Central memory CD8-positive, alpha-beta T cell (primary cell): ENCODE data around the gene ANKRD28.
"Not testable (repeated sequence)": the region's sequence is repeated elsewhere in the genome, so short reads cannot be mapped to it uniquely, and the experiment has no call there.

Experiments
- ATAC-seq: fragments of 150-1000 bp; cut with Tn5 transposase; replicated peaks from 2 replicates; pipeline ENCODE4 v1.10.0; 2022; ENCODE audit warnings: mild to moderate bottlenecking, moderate FRiP score, moderate number of reproducible peaks; ENCODE audit not compliant: poor library complexity, severe bottlenecking; ENCODE audit errors: extremely low read depth
- DNase-seq, 2 donors: peaks; one replicate each; pipeline ENCODE4 v3.0.0; 2021; ENCODE audit warnings: low spot score in 2 of 2
- H3K27ac Mint-ChIP-seq: one replicate; pipeline ENCODE4 v1.8.0; 2022; ENCODE audit warnings: low read depth, mild to moderate bottlenecking, moderate library complexity, mixed read lengths
- H3K27me3 Mint-ChIP-seq: one replicate; pipeline ENCODE4 v1.8.0; 2022; ENCODE audit warnings: mixed read lengths
- H3K36me3 Mint-ChIP-seq: one replicate; pipeline ENCODE4 v1.8.0; 2022; ENCODE audit warnings: mild to moderate bottlenecking, moderate library complexity, mixed read lengths; ENCODE audit not compliant: insufficient read depth
- H3K4me1 Mint-ChIP-seq: one replicate; pipeline ENCODE4 v1.8.0; 2022; ENCODE audit warnings: mixed read lengths
- H3K4me3 Mint-ChIP-seq: one replicate; pipeline ENCODE4 v1.8.0; 2022; ENCODE audit warnings: mild to moderate bottlenecking, moderate library complexity, mixed read lengths
- H3K9me3 Mint-ChIP-seq: one replicate; pipeline ENCODE4 v1.8.0; 2022; ENCODE audit warnings: mixed read lengths

ANKRD28 gene

DNA sequence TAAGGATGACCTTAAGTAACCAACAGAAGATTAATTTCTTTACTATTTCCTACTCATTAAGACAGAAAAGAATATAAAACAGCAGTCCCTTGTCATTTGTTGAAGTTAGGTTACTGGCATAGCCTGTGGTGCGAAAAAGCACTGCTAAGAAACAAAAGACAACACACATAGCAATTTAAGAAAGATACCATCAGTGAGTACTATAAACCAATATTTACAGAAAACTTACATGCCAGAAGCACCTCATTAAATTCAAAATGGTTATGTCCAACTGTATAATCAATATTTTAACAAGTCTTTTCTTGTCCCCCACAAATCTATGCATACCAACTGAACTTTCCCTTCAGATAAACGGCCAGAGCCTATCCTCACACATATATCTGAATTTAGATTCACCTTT is 42.0 kb downstream of the ANKRD28 start:
- no peak overlapping the region for H3K4me3 Mint-ChIP-seq

GRCh38 chr3:15755181-15755580 is 42.6 kb downstream of the ANKRD28 start:
- DNase-seq = no peak
- Mint-ChIP-seq H3K4me3 (no peak overlapping the region), H3K4me1 (peaks cover 7% of the 10 kb centered on the region), H3K9me3 (no peaks in the 10 kb centered on the region), H3K27ac (no peak overlapping the region), H3K36me3 (peaks cover 3% of the 10 kb centered on the region), H3K27me3 (no peaks in the 10 kb centered on the region)
- no peak for ATAC-seq

More for the DNA sequence above, 42.0 kb downstream of the ANKRD28 start:
- no peak for ATAC-seq
- Mint-ChIP-seq H3K27me3 (no peaks in the 10 kb centered on the region), H3K36me3 (peaks cover 3% of the 10 kb centered on the region), H3K9me3 (no peaks in the 10 kb centered on the region), H3K27ac (no peak overlapping the region), H3K4me1 (peaks cover 7% of the 10 kb centered on the region)
- no peak for DNase-seq

- ATAC-seq = no peak
- no peak overlapping the region for H3K27ac Mint-ChIP-seq
- peaks cover 8% of the 10 kb centered on the region for H3K36me3 Mint-ChIP-seq
- H3K4me1 Mint-ChIP-seq = peaks cover 7% of the 10 kb centered on the region
- no peak overlapping the region for H3K4me3 Mint-ChIP-seq
- no peaks in the 10 kb centered on the region for H3K9me3 Mint-ChIP-seq
- no peak for DNase-seq
- H3K27me3 Mint-ChIP-seq = no peaks in the 10 kb centered on the region
These were observed 43.7 kb downstream of the ANKRD28 start for GRCh38 chr3:15754047-15754446.

GRCh38 chr3:15753056-15753710 is 44.6 kb downstream of the ANKRD28 start:
- no peak for DNase-seq
- Mint-ChIP-seq H3K27ac (no peak overlapping the region), H3K27me3 (no peaks in the 10 kb centered on the region), H3K36me3 (peaks cover 7% of the 10 kb centered on the region), H3K4me3 (no peak overlapping the region), H3K4me1 (peaks cover 2% of the 10 kb centered on the region), H3K9me3 (no peaks in the 10 kb centered on the region)
- no peak for ATAC-seq

GRCh38 chr3:15750879-15751278 is 46.9 kb downstream of the ANKRD28 start:
- Mint-ChIP-seq H3K27me3 (no peaks in the 10 kb centered on the region), H3K27ac (no peak overlapping the region), H3K4me1 (peaks cover 7% of the 10 kb centered on the region), H3K36me3 (peaks cover 7% of the 10 kb centered on the region), H3K4me3 (no peak overlapping the region), H3K9me3 (no peaks in the 10 kb centered on the region)
- no peak for ATAC-seq
- DNase-seq = no peak

DNA sequence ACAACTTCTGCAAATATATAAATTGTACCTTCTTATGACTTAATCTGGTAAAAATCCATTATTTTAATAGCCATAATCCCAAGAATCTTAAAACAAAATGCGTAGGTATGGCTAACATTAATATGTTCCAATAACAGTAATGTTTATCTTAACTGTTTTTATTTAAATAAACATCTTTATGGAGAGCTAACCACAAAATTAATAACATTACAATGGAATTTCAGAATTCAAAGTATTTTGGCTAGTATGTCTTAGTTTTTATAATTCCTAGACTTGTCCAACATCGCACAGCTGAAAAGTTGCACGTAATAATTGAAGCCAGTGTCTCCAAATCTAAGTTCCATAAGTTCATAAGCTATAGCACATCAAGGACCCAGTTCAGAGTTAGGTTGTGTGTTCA is 47.6 kb downstream of the ANKRD28 start:
- ATAC-seq (no peak), DNase-seq (no peak)
- Mint-ChIP-seq H3K4me1 (peaks cover 7% of the 10 kb centered on the region), H3K36me3 (peaks cover 8% of the 10 kb centered on the region), H3K4me3 (no peak overlapping the region), H3K27ac (no peak overlapping the region), H3K27me3 (no peaks in the 10 kb centered on the region), H3K9me3 (no peaks in the 10 kb centered on the region)

DNA sequence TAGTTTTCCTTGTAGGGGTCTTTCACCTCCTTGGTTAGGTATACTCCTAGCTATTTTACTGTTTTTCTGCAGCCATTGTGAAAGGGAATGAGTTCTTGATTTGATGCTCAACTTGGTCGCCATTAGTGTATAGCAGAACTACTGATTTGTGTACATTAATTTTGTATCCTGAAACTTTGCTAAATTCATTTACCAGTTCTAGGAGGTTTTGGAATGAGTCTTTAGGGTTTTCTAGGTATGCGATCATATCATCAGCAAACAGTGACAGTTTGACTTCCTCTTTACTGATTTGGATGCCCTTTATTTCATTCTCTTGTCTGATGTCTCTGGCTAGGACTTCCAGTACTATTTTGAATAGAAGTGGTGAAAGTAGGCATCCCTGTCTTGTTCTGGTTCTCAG is 51.9 kb downstream of the ANKRD28 start:
- H3K4me3 Mint-ChIP-seq, H3K9me3 Mint-ChIP-seq, H3K4me1 Mint-ChIP-seq, H3K27me3 Mint-ChIP-seq, H3K36me3 Mint-ChIP-seq, DNase-seq, ATAC-seq, H3K27ac Mint-ChIP-seq: not testable (repeated sequence)

DNA sequence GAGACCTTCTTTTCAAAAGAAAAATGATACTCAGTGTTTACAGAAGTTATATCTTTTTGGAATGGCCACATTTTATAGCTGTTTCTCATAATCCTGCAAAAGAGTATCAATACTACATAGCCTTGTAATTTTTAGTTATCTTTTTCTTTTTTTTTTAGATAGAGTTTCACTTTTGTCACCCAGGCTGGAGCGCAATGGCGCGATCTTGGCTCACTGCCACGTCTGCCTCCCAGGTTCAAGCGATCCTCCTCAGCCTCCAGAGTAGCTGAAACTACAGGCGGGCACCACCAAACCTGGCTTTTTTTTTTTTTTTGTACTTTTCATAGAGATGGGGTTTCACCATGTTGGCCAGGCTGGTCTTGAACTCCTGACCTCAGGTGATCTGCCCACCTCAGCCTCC is 53.6 kb downstream of the ANKRD28 start:
- Mint-ChIP-seq H3K27ac (no peak overlapping the region), H3K4me1 (peaks cover 7% of the 10 kb centered on the region), H3K4me3 (no peak overlapping the region), H3K9me3 (no peaks in the 10 kb centered on the region), H3K36me3 (peaks cover 4% of the 10 kb centered on the region), H3K27me3 (no peaks in the 10 kb centered on the region)
- no peak for ATAC-seq
- DNase-seq = no peak

DNA sequence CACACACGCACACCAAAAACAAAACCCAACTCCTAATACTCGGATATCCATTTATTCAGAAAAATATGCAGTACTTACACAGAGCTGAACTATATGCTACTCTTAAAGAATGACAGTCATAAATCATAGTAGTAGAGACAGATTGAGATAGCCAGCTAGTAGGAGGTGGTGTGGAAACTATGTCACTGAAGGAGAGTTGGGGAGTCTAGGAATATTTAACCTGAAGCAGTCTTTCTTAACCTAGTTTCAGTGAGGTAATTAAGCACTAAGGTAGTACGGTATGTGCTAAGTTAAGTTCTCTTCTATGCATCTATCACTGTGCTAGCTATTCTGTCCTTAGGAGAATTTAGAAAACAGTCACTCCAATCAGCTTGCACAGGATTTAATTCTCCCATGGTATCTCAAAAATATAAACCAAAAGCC is 54.2 kb downstream of the ANKRD28 start:
- Mint-ChIP-seq H3K27me3 (no peaks in the 10 kb centered on the region), H3K4me3 (no peak overlapping the region), H3K9me3 (no peaks in the 10 kb centered on the region), H3K27ac (no peak overlapping the region), H3K36me3 (peaks cover 6% of the 10 kb centered on the region), H3K4me1 (peaks cover 7% of the 10 kb centered on the region)
- ATAC-seq = no peak
- DNase-seq = no peak

DNA sequence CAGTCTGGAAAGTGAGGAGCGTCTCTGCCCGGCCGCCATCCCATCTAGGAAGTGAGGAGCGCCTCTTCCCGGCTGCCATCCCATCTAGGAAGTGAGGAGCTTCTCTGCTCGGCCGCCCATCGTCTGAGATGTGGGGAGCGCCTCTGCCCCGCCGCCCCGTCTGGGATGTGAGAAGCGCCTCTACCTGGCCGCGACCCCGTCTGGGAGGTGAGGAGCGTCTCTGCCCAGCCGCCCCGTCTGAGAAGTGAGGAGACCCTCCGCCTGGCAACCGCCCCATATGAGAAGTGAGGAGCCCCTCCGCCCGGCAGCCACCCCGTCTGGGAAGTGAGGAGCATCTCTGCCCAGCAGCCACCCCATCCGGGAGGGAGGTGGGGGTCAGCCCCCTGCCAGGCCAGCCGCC is 55.5 kb downstream of the ANKRD28 start:
- not testable (repeated sequence) for DNase-seq, ATAC-seq, H3K36me3 Mint-ChIP-seq, H3K4me3 Mint-ChIP-seq, H3K9me3 Mint-ChIP-seq, H3K27ac Mint-ChIP-seq, H3K4me1 Mint-ChIP-seq, H3K27me3 Mint-ChIP-seq

- H3K27ac Mint-ChIP-seq, H3K4me1 Mint-ChIP-seq, H3K36me3 Mint-ChIP-seq, ATAC-seq, DNase-seq, H3K4me3 Mint-ChIP-seq, H3K27me3 Mint-ChIP-seq, H3K9me3 Mint-ChIP-seq: not testable (repeated sequence)
These were observed 59.2 kb downstream of the ANKRD28 start for GRCh38 chr3:15738616-15739005.

DNA sequence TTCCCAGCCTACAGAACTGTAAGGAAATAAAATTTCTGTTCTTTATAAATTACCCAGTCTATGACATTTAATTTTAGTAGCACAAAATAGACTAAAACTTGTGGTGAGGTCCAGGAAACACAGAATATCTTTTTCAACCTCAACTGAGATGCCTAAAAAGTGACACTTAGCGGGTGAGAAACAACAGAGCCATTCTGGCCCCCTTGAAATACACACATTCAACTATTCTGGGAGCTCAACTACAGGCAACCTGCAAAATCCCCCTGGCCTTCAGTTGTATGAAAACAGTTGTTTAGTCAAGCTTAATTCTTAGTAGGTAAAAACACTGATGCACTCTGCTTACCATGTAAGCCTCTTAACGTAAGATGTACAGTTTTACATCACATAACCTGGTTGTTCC is 66.8 kb downstream of the ANKRD28 start:
- ATAC-seq = no peak
- Mint-ChIP-seq H3K4me3 (no peak overlapping the region), H3K4me1 (no peaks in the 10 kb centered on the region), H3K27me3 (no peaks in the 10 kb centered on the region), H3K36me3 (peaks cover 3% of the 10 kb centered on the region), H3K27ac (no peak overlapping the region), H3K9me3 (no peaks in the 10 kb centered on the region)
- DNase-seq = no peak

- Mint-ChIP-seq H3K9me3 (no peaks in the 10 kb centered on the region), H3K27ac (no peak overlapping the region), H3K4me1 (no peaks in the 10 kb centered on the region), H3K4me3 (no peak overlapping the region), H3K27me3 (no peaks in the 10 kb centered on the region), H3K36me3 (peaks cover 3% of the 10 kb centered on the region)
- ATAC-seq (no peak), DNase-seq (no peak)
These were observed 69.0 kb downstream of the ANKRD28 start for GRCh38 chr3:15728766-15729165.
